Right atrium auricular region (tissue), 2 donors: Measurements from ENCODE around the gene CCDC8. TPM values are rescaled to one million over a fixed set of nuclear protein-coding genes. Genes with fewer than 3 reads are reported as not detected.

ENCODE experiments used
- DNase-seq: peaks from one replicate; pipeline ENCODE4 v3.0.0-alpha.2; 2019; ENCODE audit warnings: low spot score
- H3K27ac ChIP-seq, 2 donors: fragments of 200-600 bp; sonication (generic); 1 replicate in 1 of 2; 2 replicates in 1 of 2; pipeline ENCODE4 v1.5.1; 2016 to 2019
- H3K27me3 ChIP-seq, 2 donors: fragments of 200-600 bp; sonication (generic); one replicate each; pipeline versions ENCODE4 v1.5.1 to v1.6.0; 2017 to 2019
- H3K36me3 ChIP-seq: fragments of 200-600 bp; sonication (generic); one replicate; pipeline ENCODE4 v1.5.1; 2016
- H3K4me1 ChIP-seq, 2 donors: fragments of 200-600 bp; sonication (generic); one replicate each; pipeline versions ENCODE4 v1.5.1 to v1.6.0; 2017 to 2019
- H3K4me3 ChIP-seq, 2 donors: fragments of 200-600 bp; sonication (generic); 1 replicate in 1 of 2; 2 replicates in 1 of 2; pipeline ENCODE4 v1.5.1; 2017 to 2019; ENCODE audit warnings: mild to moderate bottlenecking in 1 of 2, moderate library complexity in 1 of 2
- H3K9me3 ChIP-seq, 2 donors: fragments of 200-600 bp; sonication (generic); one replicate each; pipeline ENCODE4 v1.5.1; 2019
- total RNA-seq, 2 donors: library from RNA; depleted of rRNA; stranded (reverse); fragments of >200 nt; gene quantifications; one replicate each; pipeline ENCODE4 v1.1.0, GENCODE V29; 2016
- TF ChIP-seq, protein P1 (sequence below), 2 donors: fragments of 200-600 bp; sonication (generic); IDR thresholded peaks; one replicate each; pipeline ENCODE4 v1.5.1; 2019; ENCODE audit warnings: antibody characterized with exemption in 2 of 2

The CCDC8 gene
- total RNA-seq, 2 donors from 2014 or later: 30.4 to 34.6 TPM

DNA sequence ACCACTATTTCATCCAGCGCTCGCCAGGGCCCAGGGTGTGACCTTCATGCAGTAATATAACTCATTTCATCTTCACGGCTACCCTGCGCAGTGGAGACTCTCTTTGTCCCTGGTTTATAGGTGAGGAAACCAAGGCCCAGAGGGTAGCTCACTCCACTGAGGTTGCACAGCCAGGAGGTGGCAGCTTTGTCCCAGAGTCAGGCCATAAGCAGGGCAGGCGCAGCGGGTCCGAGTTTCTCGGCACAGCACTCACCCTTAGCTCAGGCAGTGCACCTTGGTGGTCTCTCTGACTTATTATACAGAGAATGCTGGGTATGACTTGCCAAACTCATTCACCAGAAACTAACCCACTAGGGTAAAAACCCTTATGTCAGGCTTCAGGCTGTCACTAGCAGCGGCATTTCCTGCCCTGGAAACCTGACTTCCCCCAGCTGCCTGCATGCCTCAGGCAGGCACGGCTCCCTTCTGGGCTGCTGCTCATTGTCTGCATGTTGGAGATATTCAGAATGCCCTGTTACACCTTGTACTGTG is 41.9 kb downstream of the CCDC8 start:
- Histone ChIP-seq H3K4me1 (peaks cover 0 to 43% of the 10 kb centered on the region in 2 donors), H3K27me3 (no peaks in the 10 kb centered on the region), H3K4me3 (no peak overlapping the region), H3K27ac (no peak overlapping the region), H3K36me3 (peaks cover 8% of the 10 kb centered on the region), H3K9me3 (no peaks in the 10 kb centered on the region)
- no peak for DNase-seq
- TF ChIP-seq, protein P1, sequence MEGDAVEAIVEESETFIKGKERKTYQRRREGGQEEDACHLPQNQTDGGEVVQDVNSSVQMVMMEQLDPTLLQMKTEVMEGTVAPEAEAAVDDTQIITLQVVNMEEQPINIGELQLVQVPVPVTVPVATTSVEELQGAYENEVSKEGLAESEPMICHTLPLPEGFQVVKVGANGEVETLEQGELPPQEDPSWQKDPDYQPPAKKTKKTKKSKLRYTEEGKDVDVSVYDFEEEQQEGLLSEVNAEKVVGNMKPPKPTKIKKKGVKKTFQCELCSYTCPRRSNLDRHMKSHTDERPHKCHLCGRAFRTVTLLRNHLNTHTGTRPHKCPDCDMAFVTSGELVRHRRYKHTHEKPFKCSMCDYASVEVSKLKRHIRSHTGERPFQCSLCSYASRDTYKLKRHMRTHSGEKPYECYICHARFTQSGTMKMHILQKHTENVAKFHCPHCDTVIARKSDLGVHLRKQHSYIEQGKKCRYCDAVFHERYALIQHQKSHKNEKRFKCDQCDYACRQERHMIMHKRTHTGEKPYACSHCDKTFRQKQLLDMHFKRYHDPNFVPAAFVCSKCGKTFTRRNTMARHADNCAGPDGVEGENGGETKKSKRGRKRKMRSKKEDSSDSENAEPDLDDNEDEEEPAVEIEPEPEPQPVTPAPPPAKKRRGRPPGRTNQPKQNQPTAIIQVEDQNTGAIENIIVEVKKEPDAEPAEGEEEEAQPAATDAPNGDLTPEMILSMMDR (IDR thresholded peaks at IDR 0.05): peak in 1 of 2 donors; percentile 11

DNA sequence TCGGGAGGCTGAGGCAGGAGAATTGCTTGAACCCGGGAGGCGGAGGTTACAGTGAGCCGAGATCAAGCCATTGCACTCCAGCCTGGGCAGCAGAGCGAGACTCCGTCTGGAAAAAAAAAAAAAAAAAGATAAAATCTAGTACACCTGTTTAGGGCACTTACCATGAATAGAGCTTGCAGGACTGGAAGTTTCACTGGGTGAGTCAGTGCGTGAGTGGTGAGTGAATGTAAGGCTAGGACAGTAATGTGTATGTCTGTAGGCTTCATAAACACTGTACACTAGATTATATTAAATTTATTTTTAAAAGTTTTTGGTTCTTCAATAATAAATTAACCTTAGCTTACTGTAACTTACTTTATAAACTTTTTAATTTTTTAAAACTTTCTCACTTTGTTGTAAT is 43.5 kb downstream of the CCDC8 start:
- H3K27me3 ChIP-seq: no peaks in the 10 kb centered on the region
- TF ChIP-seq, protein P1 (IDR thresholded peaks at IDR 0.05): no peak
- DNase-seq: no peak
- H3K4me1 ChIP-seq: peaks cover 0 to 43% of the 10 kb centered on the region in 2 donors
- H3K36me3 ChIP-seq: no peaks in the 10 kb centered on the region
- no peak overlapping the region for H3K4me3 ChIP-seq
- H3K27ac ChIP-seq: no peak overlapping the region
- no peaks in the 10 kb centered on the region for H3K9me3 ChIP-seq

DNA sequence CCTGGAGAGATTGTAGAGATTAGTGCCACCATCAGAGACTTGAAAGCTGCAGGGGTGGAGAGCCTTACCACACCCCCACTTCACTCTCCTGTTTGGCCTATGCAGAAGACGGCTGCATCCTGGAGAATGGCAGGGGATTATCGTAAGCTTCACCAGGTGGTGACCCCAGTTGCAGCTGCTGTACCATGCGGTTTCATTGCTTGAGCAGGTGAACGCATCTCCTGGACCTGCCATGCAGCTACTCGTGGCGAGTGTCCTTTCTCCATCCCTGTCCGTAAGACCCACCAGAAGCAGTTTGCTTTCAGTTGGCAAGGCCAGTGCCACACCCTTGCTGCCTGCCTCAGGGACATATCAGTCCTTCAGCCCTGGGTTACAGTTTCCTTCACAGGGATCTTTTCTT is 45.2 kb downstream of the CCDC8 start:
- peaks cover 5% of the 10 kb centered on the region for H3K36me3 ChIP-seq

DNA sequence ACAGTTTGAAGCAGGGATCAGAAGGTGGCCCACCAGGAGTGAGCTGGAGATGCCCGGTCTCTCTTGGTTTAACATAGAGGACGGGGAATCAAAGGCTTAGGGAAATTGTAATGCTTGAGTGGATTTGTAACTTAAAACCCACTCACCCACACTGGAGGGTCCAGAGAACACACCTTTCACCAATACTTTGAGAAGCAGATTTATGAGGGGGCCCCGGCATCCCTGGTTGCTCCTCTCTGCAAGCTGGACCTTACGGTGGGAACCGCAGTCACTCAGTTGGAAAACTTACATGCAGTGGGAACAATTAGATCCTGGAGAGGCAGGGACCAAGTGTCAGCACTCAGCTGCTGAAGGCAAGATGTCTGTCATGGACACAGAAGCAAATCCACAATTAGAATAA is 45.9 kb downstream of the CCDC8 start:
- DNase-seq: no peak
- no peak overlapping the region for H3K4me3 ChIP-seq
- TF ChIP-seq, protein P1 (IDR thresholded peaks at IDR 0.05): no peak
- no peaks in the 10 kb centered on the region for H3K27me3 ChIP-seq
- peaks cover 0 to 22% of the 10 kb centered on the region in 2 donors for H3K4me1 ChIP-seq
- no peak overlapping the region for H3K27ac ChIP-seq
- H3K36me3 ChIP-seq: peaks cover 5% of the 10 kb centered on the region
- no peaks in the 10 kb centered on the region for H3K9me3 ChIP-seq

More for the DNA sequence above, 45.2 kb downstream of the CCDC8 start:
- TF ChIP-seq, protein P1 (IDR thresholded peaks at IDR 0.05): no peak
- H3K27ac ChIP-seq: no peak overlapping the region
- H3K9me3 ChIP-seq: no peaks in the 10 kb centered on the region
- H3K4me1 ChIP-seq: peaks cover 0 to 29% of the 10 kb centered on the region in 2 donors
- H3K27me3 ChIP-seq: no peaks in the 10 kb centered on the region
- no peak for DNase-seq
- no peak overlapping the region for H3K4me3 ChIP-seq

DNA sequence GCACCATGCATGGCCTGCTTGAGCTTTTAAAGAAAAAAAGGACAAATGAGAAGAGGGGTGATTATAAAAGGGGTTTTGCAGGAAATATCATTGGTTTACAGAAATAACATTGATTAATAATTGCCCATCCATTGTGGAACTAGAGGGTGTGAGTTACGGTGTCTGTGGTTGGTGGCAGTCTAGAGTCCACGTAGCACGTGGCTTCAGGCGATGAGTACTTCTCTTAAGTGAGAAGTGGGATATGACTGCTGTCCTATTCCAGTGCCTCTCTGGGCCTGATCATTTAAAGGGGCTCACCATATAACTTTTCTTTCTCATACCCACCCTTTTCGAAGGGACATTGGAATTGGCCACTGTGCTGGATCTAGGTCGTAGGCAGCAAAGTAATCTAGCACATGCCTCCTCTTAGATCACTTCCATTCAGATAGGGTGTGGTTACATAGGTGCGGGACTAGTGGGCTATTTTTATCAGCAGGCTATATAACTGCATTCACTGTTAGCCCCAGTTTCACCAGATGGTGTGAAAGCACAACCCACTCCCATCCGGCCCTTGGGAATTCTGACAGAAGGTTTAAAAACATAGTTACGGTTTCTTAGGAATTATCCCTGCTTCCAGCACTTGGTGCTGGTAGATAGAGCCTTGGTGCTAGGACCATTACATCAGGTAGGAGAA is 46.6 kb downstream of the CCDC8 start:
- DNase-seq: no peak
- Histone ChIP-seq H3K27ac (no peak overlapping the region), H3K4me3 (no peak overlapping the region), H3K9me3 (no peaks in the 10 kb centered on the region), H3K4me1 (peaks cover 0 to 15% of the 10 kb centered on the region in 2 donors), H3K27me3 (no peaks in the 10 kb centered on the region), H3K36me3 (peaks cover 5% of the 10 kb centered on the region)
- TF ChIP-seq, protein P1 (IDR thresholded peaks at IDR 0.05): no peak
